NCI-H774 (cell line): ENCODE results near the gene TMEM43.

ENCODE experiments used
- DNase-seq: peaks from one replicate; lab custom pipeline; 2025; lab: John Stamatoyannopoulos, UW

TMEM43 gene

DNA sequence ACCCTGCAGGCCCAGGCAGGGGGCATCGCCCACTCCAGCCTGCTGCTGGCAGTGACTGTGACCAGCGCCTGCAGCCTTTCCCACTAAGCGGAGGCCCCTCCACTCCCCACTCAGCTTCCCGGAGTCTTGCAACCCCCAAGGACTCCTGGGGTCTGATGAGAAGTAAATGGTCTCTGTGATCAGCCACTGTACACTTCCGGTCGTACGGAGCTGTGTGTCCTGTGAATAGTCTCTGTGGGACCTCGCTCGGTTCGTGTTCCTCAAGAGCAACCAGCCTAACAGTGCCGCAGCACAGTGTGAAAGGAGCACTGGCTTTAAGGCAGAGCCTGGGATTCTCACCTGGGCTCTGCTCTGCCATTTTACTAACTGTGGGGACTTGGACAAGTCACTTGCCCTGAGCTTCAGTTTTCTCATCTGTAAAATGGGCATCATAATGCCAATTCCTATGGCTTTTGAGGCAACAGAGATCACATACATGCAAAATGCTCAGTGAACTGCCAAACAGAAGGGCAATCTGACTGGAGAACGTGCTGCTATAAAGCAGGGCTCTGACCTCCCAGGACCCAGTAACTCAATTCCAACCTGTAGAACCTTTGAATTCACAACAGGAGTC lies 26.7 kb downstream of the TMEM43 start:
- no peak for DNase-seq

DNA sequence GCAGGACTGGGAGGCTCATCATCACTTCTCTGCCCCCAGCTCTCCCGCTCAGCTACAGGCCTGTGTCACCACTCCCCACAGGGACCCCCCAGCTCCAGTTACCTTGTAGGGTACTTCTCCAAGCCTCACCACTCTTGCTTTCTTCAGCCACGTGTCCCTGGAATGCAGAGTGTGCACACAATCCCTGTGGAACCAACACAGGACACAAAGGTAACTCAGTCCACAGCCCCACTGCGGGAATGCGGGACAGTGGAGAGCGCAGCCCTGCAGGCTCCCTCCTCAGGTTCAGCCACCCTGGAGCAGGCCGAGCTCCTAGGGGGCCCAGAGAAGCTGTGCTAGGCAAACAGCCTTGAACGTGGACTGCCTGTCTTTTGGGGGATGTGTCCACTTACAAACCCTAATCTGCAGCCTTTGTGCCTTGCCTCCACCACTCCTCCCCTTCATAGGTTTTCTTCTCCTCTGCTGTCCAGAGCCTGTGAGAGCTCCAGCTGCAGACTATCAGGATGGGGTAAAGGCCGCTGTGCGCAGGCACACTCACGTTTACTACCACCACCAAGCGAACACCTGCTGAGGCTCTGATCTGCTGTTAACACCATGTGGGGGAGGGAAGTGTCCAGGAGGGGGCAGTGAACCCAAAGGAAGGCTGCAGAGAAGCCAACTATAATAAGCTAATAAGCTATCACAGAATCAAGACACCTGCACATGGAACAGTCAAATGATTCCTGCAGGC lies 27.5 kb downstream of the TMEM43 start:
- no peak for DNase-seq

DNA sequence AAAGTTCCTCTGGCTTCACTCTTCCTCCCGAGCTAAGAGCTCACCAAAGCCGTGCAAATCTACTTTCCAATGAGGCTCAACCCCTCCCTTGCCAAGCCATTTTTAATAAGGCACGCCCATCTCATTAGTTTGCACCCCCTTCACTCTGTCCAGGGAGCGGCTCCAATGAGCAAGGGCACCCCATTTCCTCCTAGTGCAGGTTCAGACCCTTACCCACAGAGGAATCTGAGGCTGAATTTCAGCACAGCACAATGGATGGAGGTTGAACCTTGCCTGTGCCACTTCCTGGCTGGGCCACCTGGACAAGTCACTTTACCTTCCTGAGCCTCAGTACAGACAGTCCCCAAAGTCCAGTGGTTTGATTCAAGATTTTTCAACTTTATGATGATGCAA lies 28.1 kb downstream of the TMEM43 start:
- no peak for DNase-seq

DNA sequence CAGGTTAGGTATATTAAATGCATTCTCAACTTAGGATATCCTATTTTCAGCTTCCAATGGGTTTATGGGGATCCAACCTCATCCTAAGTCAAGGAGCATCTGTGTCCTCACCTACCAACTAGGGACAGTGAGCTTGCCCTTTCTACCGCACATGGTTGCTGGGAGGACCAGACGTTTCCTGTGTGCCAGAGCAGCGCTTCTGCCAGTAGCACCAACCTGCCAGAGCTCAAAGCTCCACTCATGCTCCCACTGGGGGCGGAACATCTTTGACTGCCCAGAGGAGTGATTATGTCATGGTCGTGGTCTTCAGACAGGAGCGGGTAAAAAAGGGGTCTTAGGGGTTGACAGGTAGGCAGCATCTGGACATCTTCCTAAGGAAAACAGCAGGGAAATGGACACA lies 28.8 kb downstream of the TMEM43 start:
- DNase-seq = no peak

DNA sequence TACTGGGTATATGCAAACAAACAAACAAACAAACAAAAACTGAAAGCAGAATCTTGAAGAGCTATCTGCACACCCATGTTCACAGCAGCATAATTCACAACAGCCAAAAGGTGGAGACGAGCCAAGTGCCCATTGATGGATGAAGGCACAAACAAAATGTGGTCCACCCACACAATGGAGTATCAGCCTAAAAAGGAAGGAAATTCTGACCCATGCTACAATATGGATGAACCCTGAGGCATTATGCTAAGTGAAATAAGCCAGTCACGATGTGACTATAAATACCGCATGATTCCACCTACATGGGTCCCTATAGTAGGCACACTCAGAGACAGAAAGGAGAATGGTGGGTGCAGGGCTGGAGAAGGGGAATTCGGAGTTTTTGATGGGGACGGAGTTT lies 29.4 kb downstream of the TMEM43 start:
- DNase-seq = no peak

DNA sequence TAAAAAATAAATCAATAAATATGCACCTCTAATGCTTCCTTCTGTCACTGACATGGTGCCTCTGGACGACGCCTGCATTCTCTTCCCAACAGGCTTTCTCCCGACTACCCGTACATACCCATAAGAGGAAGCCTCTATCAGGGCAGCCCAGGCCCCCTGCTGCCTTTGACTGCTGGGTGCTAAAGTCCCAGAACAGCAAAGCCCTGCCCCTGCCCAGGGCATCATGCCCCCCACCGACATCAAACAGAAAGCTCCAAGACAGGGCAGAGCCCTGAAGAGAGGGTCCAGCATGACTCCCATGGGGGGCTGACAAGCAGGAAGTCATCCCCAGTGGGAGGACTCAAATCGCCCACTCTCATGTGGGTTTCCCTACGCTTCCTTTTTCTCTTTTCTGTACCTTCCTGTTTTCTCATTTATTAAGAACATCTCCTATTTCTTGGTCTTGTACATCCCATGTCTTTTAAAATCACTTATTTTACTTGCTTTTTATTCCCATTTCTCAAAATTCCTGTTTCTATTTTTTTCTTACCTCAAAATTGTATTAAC lies 30.1 kb downstream of the TMEM43 start:
- no peak for DNase-seq

DNA sequence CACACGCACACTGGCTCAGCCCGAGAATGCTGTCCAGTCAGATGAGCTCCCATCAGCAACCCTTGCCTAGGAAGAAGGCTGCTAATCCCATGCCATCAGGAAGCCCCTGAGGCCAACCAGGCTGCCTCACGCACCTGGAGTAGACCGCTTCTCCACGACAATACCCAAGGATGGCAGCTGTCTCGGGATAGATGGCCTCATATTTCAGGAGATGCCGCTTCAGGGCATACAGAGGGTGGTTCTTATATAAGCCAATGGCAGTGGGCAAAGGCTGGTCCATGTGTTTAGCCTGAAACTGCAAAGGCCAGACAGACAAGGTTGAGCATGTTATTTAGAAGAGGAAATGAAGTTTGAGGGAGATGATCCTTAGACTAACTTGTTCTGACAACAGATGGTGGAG lies 31.3 kb downstream of the TMEM43 start:
- no peak for DNase-seq

DNA sequence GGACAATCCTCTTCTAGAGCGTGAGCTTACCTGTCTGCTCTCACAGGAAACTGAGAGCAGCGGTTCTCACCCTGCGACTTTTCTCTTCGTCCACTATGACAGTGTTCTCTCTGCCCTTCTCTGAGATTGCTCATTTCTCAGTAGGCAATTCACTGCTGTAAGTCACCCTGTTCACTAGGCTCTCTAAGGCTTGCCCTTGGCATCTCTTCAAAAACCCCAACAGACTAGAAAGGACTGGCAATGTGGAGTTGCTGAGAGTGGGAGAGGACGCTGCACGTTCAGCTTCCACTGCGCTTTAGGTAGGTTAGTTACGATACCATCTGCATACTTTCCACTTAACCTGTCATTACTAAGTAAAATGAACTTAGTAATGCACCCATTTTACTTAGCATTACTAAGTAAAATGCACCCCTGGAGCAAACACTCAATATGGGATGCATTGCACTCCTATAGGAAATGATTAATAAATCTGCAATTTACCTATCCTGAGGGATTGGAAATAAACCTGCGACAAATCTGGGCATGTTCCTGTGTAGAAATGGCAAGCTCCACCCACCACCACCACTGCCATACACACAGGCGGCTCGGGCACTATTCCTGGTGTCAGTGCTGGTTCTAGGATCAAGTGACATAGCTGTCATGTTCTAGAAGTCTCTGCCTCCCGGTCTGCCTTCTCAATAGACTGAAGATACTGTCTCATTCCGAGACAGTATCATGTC lies 32.1 kb downstream of the TMEM43 start:
- no peak for DNase-seq

DNA sequence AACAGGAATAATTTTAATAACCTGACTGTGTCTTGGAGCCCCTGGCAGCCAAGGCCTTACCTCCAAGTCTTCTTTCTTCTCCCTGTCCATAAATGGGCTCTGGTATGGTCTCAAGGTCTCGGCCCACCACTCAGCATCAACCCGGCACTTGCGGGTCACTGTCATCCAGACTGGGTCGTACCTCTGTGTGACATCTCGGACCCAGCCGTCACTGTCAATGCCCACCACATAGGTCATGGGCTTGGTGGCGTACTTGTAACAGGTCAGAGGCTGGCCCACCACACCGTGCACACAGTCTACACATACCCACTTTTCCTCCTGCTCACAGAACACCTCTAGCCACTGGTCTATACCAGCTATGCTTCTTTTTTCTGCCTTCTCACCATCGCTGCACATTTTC lies 33.1 kb downstream of the TMEM43 start:
- DNase-seq = no peak

DNA sequence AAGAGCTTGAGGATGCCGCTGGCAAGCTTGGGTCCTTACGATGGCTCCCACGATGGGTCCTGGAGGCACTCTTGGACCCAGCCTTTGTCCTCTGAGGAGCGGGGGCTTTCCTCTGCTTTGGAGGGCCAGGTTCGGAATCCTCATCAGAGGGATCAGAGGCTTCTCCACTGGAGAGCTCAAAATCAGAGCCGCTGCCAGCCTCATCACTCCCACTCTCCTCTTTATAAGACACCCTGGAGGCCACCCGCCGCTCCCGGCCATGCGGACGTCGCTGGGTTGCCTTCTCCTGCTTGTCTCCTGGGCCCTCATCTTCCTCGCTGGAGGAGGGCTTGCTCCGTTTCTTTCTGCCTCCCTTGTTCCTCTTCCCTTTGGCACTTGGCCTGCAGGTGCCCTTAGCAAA lies 33.5 kb downstream of the TMEM43 start:
- DNase-seq = no peak

DNA sequence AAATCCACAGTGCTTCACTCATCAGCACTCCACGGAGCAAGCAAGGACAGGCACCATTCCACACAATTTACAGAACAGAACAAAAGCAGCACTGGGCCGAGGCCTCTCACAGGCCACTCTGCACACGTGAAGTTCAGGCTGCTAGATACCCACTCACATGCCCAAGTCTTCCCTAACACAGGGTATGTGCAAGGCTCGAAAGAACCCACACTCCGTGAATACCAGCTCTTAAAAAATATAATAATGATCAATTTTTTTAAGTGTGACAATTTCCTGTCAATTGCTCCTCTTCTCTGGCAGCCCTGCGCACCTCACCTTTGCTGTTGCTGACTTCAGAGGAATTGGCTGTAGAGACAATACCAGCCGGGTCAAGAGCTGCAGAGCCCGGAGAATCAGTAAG lies 34.6 kb downstream of the TMEM43 start:
- no peak for DNase-seq

DNA sequence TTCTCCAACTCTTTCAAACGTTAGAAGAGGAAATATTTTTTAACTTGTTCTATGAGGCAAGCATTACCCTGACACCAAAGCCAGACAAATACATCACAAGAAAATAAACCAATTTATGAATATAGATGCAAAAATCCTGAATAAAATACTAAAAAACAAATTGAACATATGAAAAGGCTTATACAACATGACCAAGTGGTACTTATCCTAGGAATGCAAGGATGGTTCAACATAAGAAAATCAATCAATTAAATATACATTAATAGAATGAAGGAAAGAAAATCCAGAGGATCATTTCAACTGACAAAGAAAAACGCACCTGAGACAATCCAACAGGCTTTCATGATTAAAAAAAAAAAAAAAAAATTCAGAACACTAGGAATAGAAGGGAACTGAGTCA lies 36.4 kb downstream of the TMEM43 start:
- DNase-seq = no peak

DNA sequence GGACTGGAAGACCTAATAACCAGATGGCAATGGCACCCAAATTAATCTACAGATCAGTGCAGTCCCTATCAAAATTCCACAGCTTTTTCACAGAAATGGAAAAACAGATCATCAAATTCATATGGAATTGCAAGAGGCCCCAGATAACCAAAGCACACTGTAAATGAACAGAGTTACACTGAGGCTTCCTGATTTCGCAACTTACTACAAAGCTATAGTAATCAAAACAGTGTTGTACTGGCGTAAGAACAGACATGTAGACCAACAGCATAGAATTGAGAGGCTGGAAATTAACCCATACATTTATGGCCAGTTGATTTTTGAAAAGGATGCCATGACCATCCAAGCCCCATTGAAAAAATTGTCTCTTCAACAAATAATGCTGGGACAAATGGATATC lies 37.3 kb downstream of the TMEM43 start:
- no peak for DNase-seq

DNA sequence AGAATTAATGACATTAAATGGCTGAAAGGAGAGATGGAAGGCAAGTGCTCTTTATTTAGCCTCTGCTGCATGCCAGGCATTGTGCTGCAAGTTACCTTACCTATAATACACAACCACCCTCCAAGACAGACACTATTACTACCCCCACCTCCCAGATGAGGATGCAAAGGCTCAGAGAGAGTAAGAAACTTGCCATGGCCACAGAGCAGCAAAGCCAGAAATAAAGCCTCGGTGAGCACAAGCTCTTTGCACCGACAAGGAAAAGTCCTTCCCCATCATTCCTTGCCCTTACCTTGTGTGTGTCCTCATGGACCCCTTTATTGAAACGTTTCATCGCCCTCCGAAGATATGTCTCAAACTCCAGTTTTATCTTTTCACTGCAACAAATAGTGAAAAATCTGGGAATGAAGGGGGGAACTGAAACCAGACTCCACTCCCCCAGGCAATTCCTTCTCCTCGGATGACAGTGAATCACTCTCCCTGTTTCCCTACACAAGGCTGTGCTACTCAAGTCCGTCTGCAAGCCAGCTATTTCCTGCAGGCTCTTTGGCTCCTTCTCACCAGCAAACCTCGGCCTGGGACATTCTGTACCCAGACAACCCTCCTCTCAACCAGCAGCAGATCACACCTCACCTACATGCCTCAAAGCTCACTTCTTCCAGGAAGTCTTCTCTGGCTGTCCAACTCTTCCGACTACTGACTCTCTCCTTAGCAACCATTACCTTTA lies 42.2 kb downstream of the TMEM43 start:
- no peak for DNase-seq

DNA sequence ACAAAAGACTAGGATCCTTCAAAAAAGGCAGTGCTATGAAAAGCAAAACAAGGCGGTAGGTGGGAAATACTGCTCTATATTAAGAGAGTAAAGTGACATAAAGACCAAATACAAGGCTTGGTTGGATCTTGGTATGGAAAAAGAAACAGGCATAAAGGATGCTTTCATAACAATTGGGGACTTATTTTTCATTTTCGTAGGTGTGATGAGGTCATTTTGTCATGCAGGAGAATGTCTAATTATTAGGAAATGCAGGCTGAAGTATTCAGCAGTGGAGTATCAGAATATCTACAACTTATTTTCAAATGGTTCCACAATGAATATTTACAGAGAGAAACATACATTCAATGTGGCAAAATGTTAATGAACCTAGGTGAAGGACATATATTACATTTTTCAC lies 44.6 kb downstream of the TMEM43 start:
- no peak for DNase-seq

DNA sequence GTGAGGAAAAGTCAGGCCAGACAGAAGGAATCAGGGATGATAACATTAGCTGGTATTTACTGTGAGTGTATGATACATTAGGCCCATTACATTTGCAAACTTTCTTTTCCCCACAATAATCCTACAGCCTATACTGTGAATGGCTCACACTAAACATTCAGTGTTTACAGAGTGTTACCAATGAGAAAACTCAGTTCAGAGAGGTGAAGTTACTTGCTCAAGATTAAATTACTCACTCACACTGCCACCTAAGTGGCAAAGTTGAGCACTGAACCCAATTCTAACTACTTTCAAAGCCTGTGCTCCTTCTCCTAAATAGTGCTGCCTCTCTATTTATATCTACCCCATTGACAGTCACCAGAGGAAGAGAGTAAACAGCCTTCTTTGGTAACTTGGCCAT lies 45.0 kb downstream of the TMEM43 start:
- no peak for DNase-seq

DNA sequence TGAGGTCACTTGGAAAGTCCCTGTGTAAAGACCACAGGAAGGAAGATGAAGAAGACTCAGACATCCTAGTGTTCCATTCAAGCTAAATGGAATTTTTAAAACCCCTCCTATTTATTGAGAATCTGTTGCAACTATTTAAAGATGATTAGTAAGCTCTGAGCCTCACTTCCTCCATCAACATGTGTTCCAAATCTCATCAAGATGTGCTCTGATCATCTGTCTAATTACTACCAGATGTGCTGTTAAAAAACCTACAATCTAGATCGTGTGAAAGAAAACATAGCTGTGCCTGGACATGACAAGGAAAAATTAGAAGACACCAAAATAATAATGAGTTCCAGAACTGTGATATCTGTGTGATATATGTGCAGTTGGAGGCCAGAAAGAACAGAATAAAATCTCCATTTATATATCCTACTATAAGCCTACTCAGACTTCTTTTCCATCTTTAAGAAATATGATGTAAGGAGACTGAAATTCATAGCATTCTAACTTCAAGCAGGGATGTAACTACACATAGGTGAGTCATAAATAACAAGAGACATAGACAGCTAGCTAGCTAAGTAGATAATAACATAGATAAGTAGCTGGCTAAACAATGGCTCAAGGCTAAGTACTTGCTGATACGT lies 45.8 kb downstream of the TMEM43 start:
- no peak for DNase-seq

DNA sequence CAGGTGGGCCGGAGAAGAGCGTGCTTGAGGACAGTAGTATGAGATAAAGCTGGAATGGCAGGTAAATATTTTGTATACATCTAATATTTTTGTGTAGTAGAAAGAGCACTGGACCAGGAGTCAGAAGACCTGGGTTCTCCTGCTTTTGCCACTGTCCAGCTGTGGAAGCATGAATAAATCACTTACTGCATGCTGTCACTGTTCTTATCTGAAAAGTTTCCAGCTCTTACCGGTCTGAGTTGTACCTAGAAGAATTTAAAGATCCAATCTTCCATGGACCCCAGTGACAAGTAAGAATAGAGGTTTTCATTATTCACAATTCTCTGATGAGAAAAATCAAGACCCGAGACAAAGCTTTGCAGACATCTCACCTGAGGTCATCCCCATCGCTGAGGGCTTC lies 47.6 kb downstream of the TMEM43 start:
- DNase-seq = no peak

DNA sequence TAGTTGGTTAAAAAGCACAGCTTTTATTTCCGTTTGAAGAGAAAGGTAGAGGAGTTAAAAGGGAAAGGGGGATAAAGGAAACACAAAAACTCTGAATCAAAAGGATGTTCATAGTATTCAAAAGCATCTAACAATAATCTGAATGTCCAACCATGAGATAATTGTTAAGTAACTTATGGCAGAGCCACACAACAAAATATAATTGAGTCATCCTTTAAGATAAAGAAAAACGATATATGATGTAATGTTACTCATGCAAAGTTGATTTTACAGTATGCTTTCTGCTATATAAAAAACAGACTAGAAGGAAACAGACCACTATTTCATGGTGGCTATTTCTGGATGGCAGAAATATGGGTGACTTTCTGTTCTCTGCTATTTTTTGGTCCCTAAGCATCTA lies 49.6 kb downstream of the TMEM43 start:
- DNase-seq = no peak

DNA sequence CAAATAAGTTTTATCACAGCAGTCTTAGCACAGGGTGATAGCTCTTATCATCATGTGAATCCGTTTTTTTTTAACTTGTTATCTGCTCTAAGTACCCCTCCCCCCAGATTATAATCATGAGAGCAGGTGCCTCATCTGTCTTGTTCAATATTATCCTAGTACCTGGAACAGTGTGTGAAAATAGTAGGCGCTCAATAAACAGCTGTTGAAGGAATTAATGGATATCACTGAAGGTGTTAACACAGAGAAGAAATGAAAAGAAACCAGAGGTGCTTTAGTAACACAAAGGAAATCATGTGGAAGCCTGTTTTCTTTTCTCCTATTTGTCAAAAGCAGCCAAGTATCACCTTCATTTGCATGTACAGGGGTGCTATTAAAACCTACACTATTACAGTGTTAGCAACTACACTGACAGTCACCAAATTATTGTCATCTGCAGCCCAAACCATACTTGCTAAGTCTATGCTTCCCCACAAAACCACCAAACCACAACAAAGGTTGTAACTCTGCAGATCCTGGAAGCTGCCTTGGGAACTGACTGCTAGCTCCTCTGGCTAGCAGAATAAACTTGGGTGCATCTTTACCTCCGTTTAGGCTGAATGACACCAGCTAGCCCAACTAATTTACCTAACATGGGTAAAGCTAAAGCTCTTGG lies 50.7 kb downstream of the TMEM43 start:
- no peak for DNase-seq

DNA sequence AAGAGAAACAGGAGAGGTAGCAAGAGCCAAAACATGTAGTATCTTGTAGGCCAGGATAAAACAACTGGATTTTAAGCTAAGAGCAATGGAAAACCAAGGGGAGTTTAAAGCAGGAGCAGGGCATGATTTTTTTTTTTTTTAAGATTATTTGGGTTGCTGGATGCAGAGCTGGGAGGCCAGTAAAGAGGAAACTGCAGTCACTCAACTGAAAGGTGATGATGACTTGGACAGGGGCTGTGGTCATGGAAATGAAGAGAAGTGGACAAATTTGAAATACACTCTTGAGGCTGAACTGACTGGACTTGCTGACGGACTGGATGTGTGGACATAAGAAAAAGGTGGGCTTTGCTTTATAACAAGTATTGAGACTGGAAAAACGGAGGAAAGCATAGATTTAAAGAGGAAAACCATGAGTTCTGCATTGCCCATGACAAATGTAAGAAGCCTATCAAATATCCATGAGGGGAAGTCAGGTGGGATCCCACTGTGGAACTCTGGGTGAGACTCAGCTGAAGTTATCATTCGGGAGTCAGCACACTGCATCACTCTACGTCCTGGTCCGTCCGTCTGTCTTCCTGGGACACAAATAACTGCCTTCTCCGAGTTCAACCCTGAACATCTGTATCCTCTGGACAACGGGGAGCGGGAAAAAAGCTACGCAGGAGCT lies 52.9 kb downstream of the TMEM43 start:
- no peak for DNase-seq
